Stimulated activated CD4-positive, alpha-beta T cell treated with anti-CD3 and anti-CD28 coated beads, Interleukin-15, amount 100 ng/mL, for 48 hours (primary cell): ENCODE measurements around the gene ARID1B.
A peak's percentile ranks its signal among the peaks of the same experiment; 100 is the strongest.

ENCODE experiments used
- DNase-seq, 2 donors: peaks; one replicate each; pipeline ENCODE4 v3.0.0-alpha.2; 2020; ENCODE audit warnings: low read depth in 2 of 2

Gene ARID1B

DNA sequence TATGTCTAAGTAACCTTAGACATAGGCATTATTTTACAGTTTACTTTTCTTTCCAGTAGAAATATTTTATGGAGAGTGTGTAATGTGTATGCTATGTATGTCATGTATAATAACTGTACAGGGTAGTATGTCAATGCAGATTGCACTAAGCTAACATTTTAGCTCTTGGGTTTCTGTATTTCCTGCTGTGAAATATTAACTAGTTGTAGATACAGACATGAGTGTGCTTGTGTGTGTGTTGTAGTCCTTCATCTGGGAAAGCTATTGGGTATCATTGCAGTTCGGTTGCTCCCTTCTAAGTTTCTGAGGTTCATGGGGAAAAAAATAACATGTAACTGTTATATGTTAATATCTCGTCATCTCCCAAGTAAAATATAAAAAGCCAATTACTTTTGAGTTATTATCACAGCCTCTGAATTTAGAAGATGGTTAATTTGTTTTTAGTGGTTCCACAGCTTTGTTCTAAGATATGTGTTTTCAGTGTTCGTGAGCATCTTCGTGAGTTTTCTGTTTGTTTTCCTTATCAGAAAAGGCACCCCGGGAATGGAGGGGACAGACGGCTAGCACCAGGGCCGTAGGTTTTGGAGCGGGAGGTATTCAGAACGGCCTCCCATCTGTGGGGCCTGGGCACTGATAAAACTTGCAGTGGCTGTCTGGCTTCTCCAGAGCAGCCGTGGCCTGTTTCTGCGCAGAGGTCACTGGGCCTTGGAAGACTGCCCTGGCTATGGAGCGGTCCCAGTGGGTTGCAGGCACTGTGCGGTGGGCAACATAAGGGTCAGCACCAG is 215.0 kb downstream of the ARID1B start:
- DNase-seq: no peak

DNA sequence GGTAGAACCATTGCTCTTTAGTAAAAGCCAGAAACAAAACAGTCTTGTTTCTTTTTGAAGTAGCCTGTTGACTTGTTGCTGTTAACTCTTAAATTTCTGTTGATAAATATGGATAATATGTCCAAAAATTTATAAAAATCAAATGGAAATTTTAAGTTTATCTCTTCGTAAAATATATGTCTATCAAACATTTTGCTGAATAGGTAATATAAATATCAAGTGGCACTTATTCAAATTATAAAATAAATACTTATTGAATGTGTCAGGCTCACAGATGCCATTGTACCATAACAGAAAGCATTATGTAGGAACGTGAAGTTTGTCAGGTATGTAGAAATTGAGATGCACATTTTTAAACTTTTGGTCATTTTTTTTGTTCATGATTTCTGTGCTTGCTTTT is 216.5 kb downstream of the ARID1B start:
- DNase-seq: no peak

DNA sequence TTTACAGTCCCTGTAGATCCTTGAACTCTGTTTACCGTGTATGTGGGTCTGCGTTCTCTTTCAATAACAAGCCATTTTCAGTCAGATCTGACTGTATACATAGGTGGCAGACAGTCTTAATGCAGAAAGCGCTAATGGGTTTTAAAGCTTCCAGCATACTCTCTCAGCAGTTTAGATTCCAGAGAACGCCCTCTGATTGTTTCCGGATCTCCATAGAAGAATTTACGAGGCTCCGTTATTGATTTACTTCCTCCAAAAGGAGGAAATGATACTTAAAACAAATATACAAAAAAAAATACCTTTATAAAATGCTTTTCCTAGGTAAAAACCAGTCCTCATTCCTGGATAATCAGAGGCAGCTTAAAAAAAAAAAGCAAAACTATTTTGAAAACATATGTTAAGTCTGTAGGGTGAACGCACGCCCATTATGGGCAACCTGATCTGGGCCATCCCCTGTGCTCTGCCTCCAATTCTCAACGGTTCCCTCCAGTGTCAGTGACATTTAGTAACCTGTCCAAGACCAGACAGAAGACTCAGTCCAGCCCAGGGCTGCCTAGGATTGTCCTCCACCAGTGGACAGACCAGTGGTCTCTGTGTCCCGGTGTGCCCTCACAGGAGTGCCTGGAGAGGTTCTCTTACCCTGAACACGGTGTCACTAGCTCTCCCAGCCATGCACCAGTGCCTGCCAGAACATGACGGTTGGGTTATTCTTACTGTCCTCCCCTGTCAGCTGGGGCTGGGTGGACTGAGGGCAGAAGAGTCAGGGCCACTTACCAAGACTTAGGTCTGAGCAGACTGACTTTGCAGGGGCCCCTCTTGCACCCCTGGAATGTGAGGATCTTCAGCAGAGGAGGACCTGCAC is 217.3 kb downstream of the ARID1B start:
- no peak for DNase-seq

DNA sequence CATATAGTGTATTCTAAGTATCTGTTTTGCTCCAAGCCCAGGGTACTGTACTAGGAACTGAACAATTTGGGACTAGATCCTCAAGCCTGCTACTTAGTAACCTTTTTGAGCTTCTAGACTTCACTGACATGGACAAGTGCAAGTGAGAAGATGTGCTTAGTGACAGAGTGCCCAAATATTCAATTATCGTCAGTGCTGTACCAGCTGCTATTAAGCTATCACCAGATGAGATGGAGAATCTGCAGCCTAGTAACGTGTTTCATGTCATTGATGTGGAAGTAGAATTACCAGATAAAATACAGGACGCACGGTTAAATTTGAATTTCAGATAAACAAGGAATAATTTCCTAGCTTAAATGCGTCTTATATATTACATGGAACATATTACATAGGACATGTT is 218.3 kb downstream of the ARID1B start:
- no peak for DNase-seq

DNA sequence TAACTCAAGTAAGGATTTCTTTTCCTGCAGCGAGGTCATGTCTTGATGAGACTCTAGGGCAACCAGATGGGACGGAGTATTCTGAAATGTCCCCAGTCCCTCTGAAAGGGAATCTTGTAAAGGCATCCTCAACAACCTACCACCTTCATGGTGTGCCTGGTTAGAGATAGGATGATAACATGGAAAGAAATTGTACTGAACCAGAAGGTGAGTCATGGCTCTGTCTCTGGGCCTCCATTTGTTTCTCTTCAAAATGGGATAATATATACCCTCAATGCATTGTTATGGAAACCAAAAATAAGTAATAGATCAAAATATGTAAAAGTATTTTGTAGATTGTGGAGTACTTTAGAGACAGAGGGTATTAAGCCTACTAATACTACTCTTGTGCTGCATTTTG is 219.1 kb downstream of the ARID1B start:
- DNase-seq: no peak

DNA sequence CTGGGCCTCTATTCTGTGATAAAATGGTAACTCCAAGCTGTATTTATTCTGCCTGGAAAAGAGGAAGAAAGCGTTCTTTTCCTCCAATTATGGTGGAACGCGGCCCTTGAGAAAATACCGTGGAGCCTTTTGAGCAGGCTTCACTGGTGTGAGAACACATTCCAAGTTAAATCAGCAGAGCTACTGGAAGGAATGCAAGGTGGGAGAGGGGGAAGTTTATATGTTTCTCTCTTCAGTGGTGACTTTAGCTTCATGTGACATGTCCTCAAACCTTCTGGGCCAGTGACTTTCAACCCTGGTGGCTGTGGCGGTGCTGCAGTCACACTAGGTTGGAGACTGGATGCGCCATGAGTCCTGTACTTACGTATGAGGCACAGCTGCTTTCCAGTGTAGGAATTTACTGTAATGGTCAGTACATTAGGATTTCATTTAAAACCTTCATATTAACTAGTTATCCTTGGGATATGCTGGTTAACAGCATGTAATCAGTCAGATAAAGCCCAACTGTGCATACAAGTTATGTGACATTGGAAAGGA is 221.7 kb downstream of the ARID1B start:
- DNase-seq: no peak

DNA sequence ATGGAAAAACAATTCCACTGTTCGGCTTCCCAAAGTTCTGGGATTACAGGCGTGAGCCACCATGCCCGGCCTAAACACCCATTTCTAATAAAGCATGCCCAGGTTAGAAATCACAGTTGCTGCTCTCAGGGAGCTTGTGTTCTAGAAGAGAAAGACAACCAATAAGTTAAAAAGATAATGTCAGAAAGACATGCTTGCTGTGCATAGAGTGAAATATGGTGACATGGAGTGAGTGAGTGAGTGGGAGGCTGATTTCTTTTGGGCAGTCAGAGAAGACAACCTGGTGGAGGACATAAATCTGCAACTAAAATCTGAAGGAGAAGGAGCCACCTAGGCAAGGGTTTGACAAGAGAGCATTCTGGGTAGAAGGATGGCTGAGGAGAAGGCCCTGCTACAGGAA is 222.6 kb downstream of the ARID1B start:
- DNase-seq: no peak

DNA sequence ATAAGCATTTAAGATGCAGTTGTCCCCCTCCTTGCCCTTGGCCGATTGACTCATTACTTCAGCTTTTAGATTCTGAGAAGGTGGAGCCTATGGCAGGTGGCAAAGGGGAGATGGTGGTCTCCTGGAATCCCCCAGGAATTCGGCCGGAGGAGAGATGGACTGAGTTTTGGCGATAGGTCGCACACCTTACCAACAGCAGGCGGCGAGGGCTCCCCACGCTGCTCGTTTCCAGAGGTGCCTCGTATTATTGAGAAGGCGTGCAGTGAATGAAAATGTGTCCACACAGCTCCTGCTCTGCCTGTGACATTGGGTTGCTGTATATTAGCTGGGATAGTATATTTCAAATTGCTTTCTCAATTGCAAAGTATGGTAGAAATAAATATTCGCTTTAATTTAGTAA is 224.5 kb downstream of the ARID1B start:
- DNase-seq: no peak

DNA sequence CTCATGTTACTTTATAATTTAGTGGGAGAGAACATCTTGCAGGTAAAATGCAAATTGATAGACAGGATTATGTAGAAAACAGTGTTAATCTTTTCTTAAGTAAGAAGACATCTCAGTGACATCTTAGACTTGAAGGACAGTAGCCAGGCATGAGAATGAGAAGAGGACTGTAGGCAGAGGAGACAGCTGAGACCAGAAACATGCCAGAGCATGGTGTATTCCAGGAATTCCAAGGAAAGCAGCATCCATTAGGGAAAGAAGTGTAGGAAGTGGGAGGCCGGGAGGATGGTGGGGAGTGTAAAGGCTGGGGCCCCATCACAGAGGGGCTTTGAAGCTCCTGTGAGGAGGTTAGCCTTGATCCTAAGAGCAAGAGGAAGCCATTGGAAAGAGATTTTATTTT is 225.6 kb downstream of the ARID1B start:
- DNase-seq: no peak

DNA sequence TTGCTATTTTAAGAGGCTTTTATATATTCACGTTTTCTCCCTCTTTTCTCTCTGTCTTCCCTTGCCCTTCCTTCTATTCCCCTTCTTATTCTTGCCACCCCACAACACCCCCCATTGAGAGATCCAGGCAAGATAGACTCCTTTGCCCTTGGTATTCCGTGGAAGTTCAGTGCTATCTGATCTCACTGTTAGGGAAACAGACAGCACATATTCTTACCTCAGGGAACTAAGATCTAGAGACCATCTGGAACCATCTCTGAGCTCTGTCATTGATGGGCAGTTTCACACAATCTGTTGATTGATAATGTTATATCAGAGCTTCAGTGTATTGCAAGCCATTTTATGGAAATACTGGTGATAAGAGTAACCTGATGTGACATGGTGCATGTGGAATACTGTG is 228.8 kb downstream of the ARID1B start:
- DNase-seq: no peak

DNA sequence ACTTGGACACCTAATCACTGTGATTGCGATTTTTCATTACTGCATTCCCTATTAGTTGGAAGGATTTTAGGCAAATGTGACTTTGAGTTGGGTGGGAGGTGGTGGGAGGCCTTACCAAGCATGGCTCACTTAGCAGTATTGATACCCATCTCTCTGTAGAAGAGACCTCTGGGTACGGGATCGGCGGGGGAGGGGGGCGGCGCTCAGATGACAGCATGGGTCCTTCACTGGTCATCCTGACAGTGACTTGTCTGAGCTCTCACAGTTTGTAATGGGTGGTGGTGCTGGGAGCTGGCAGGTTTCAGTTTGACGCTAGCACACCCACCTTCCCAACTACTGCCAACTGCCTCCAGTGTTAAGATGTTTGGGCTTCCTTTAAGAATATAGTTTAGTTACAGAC is 231.4 kb downstream of the ARID1B start:
- no peak for DNase-seq

DNA sequence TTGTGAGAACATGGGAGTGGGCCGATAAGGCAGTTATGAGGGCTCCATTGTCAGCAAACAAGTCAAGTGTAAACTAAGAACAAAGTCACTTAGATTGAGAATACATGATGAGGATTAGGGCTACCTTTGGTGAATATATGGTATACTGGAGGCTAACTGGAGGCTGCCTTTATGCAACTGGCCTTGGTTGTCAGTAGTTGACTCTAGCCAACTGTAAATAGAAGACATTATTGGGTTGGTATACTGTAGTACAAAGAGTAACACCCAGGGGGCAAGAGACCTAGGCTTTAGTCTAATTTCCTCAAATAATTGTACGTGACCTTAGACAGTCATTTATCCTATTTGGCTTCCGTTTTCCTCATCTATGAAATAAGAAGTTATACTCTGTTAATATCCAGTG is 235.2 kb downstream of the ARID1B start:
- no peak for DNase-seq

DNA sequence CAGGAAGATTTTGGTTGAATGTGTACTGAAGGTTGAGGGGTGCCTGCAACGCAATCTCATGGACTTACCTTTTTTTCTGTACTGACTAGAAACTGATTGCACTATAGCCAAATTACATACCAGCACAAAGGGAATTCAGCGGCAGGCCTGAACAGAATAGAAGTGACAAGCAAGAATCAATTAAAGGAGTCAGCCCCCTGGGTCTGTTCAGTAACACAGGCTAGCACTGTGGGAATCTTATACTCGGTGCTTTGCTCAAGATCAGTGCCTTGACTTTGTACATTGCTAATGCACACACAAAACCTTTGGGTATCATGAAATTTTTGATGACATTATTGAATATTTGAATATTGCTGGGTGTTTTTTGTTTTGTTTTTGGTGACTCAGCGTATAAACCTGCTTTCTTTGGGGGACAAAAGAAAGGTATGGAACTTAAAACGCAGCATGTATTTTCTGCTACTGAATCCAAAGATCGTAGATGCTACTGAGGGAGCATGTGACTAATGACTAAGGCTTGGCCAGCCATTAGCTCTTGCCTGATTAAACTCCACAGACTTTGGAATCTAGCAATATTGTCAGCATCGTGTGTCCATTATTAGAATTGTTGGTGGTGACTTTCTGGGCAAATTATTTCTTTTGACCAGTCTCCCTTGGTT is 236.6 kb downstream of the ARID1B start:
- DNase-seq: no peak

DNA sequence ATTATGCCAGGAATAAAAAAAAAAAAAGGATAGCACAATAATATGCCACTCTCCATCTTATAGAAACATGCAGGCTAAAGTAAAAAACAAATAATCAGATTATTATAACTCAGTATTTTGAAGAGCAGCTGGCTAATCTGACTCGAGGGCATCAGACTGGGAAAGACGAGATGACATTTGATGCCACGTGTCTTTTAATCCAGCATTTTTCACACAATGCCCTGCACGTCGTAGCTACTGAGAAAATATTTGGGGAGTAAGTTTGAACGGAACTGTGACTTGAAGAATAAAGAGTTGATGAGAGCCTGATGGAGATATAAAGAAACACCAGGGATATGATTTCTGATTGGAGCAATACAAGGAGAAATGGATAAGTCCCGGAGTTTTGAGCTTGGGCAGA is 237.7 kb downstream of the ARID1B start:
- no peak for DNase-seq

DNA sequence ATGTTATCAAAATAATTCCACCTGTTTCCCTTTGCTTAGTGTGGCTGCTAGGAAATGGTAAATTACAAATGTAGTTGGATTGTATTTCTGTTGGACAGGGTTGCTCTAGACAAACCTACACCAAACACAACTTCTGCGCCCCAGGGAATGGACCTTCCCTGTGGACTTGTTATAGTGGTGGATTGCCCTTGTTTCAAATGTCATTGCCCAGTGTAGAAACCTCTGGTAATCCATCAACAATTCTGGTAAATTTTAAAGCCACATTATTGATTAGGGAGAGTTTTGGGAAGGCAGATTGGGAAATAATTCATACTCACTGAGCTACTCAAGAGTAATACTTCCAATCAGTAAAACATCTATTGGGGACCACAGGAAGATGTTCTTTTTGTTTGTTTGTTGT is 239.8 kb downstream of the ARID1B start:
- no peak for DNase-seq

DNA sequence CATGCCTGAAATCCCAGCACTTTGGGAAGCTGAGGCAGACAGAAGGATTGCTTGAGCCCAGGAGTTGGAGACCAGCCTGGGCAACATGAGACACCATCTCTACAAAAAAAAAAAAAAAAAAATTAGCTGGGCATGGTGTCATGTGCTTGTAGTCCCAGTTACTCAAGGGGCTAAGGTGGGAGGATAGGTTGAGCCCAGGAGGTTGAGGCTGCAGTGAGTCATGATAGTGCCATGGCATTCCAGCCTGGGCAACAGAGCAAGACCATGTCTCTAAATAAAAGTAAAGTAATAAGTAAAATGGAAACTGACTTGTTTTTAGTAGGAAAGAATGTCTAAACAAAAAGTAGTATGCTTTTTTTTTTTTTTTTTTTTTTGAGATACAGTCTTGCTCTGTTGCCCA is 240.7 kb downstream of the ARID1B start:
- no peak for DNase-seq

DNA sequence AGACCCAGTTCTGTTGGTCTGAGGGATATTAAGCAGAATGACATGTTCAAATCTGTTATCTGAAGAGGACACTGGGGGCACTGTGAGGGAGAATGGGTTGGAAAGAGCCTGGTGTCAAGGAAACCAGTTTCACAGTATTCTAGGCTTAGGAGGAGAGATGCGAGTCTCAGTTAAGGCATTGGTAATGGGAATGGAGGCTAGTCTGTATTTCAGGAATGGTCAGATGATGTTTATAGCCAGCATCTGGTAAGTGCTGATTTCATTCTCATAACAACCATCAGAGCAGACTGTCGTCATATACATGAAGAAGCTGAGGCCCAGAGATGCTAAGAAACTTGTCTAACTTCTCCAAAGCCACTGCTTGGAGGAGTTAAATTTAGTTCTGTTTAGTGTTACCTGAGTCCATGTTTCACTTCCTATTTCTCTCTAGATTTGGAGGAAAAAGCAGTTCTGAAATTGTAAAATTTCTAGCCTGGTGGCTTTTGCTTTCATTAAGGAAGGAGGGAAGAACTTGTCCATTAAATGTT is 242.0 kb downstream of the ARID1B start:
- no peak for DNase-seq

DNA sequence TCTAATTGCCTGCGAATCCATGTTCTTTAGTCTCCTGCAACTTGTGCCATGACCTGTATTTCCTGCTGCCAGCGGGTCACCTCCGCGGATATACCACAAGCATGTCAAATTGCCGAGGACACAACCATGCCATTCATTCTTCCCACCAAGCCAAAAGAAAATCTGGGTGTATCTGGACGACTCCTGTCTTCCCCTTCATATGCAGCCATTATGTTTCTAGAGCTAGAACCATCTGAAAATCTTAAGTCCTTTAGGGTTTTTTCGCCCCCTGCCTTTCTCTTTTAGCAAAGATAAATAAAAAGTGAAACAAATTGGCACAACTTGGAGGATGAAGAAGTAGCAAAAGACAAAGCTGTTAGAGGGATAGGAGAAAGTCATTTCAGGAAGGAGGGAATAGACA is 242.6 kb downstream of the ARID1B start:
- no peak for DNase-seq

DNA sequence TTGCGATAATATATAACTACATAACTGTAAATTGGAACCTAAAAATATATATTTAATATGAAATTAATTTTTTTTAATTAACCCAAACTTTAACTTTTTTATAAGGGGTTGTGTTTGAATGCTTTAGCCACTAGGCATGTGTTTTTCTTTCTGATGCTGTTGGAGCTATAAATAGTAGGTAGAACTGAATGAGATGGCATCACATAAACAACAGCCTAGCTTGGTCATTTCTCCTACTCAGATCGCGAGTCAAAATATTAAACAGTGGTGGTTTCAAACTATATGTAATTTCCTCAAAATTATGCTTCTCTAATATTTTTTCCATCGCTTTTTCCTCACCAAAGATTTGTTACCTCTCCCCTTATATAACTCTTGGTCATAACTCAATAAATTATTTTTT is 243.2 kb downstream of the ARID1B start:
- DNase-seq: no peak

DNA sequence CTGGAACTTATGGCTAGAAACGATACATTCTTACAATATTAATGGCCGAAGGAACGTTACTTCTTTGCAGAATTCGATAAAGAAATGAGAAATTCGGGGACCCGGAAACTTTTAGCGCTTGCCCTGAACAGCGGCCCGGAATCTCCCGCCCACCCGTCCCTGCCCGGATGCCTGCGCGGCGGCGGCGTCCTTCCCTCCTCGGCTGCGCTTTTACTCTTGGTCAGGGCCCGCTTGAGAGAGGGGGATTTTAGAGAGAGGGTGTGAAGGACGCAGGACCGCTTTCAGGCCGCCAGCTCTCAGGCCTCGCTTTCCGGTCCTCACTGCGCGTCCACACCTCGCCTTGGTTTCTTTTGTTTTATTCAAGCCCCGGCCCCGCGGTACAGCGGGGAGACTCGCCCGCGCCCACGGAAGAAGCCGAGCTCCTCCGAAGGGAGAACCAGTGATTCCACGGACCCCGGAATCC is 243.7 kb downstream of the ARID1B start:
- peak; percentile 37 to 40 for DNase-seq

DNA sequence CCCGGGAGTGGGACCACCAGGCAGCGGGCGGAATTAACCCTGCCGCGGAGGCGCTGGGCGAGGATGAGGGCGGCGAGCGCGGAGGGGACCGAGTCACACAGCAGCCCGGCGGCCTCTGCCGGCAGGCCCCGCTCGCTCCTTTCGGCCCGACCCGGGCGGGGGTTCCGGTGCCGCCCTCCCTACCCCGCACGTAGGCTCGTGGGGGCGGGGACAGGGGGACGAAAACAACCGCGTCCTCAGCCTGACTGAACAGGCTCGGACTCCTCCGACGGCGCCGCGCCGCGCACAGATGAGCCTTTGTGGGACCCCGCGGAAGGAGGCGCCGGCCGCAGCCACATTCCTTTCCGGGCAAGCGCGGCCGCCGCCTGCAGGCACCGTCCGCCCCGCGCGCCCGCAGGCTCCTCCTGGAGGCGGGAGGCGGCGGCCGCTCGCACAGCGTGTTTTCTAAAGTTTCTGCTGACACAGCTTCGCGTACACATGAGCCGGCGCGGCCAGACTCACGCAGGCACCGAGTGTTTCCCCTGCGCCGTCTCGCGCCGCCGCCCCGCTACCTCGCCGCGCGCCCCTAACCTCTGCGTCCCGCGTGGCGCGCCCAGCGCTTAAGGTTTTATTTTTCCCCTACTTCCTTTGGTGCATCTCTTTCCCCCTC is 244.3 kb downstream of the ARID1B start:
- peak; percentile 76 to 83 for DNase-seq
